HepG2 (cell line): Measurements from ENCODE around the gene NUP153. TPM values are rescaled to one million over a fixed set of nuclear protein-coding genes. Genes with fewer than 3 reads are reported as not detected.

ENCODE experiments used
- ATF2 ChIP-seq: sonication (generic); formaldehyde crosslinking; IDR thresholded peaks from 2 replicates; pipeline ENCODE4 v1.4.0; 2020; ENCODE audit warnings: missing genetic modification reagents
- BHLHE40 ChIP-seq: IDR thresholded peaks from 2 replicates; pipeline ENCODE4 v1.6.1; 2011; ENCODE audit warnings: low read length, improper control_type of control experiment
- BRCA1 ChIP-seq: sonication (generic); formaldehyde crosslinking; IDR thresholded peaks from 2 replicates; pipeline ENCODE4 v1.4.0; 2020; ENCODE audit warnings: missing genetic modification reagents
- DRAP1 ChIP-seq: IDR thresholded peaks from 2 replicates; pipeline ENCODE4 v1.6.1; 2016; ENCODE audit warnings: missing genetic modification reagents, missing compliant biosample characterization
- FOXO1 ChIP-seq: sonication (generic); formaldehyde crosslinking; IDR thresholded peaks from 2 replicates; pipeline ENCODE4 v1.4.0; 2020; ENCODE audit warnings: missing genetic modification reagents
- FOXP1 ChIP-seq, 2 experiments: fragments of 450-650 bp in 1 of 2; IDR thresholded peaks; 2 replicates each; pipeline ENCODE4 v1.6.1; 2017 to 2018; ENCODE audit warnings: antibody characterized with exemption in 1 of 2
- JARID2 ChIP-seq: sonication (generic); formaldehyde crosslinking; IDR thresholded peaks from 2 replicates; pipeline ENCODE4 v1.8.1; 2023; ENCODE audit warnings: missing genetic modification reagents, inconsistent platforms; ENCODE audit not compliant: insufficient replicate concordance
- NFE2L1 ChIP-seq: sonication (generic); formaldehyde crosslinking; IDR thresholded peaks from 2 replicates; pipeline ENCODE4 v1.4.0; 2020; ENCODE audit warnings: missing genetic modification reagents, mild to moderate bottlenecking, borderline replicate concordance
- PCBP2 ChIP-seq: fragments of 200-400 bp; formaldehyde crosslinking; optimal IDR thresholded peaks from 2 replicates; pipeline ENCODE3; 2018; ENCODE audit warnings: low read length, low read depth; ENCODE audit not compliant: poor library complexity, severe bottlenecking
- RFX3 ChIP-seq: IDR thresholded peaks from 2 replicates; pipeline ENCODE4 v1.6.1; 2016; ENCODE audit warnings: missing biosample characterization, missing genetic modification reagents
- SUZ12 ChIP-seq: fragments of 150-350 bp; IDR thresholded peaks from 2 replicates; pipeline ENCODE4 v1.6.1; 2014; ENCODE audit warnings: low read depth, low read length
- ZFP90 ChIP-seq: sonication (generic); formaldehyde crosslinking; IDR thresholded peaks from 2 replicates; pipeline ENCODE4 v1.8.0; 2022; ENCODE audit warnings: missing genetic modification reagents, mild to moderate bottlenecking, inconsistent platforms, borderline replicate concordance
- ZKSCAN8 ChIP-seq: IDR thresholded peaks from 2 replicates; pipeline ENCODE4 v1.6.1; 2016; ENCODE audit warnings: borderline replicate concordance, missing genetic modification reagents, missing compliant biosample characterization
- ZNF337 ChIP-seq: sonication (generic); formaldehyde crosslinking; IDR thresholded peaks from 2 replicates; pipeline ENCODE4 v1.5.1; 2020; ENCODE audit warnings: missing genetic modification reagents, low read depth, mild to moderate bottlenecking, borderline replicate concordance
- polyA plus RNA-seq, 8 experiments: library from polyadenylated mRNA; depleted of rRNA in 3 of 8; stranded (reverse) in 7 of 8; unstranded in 1 of 8; fragments of >200 nt; fragmentation: Illumina TruSeq in 4 of 8; extraction: Trizol in 4 of 8; gene quantifications; 2 replicates each; pipeline versions ENCODE4 v1.2.1 to v1.2.3, GENCODE V29; 2011 to 2016; ENCODE audit warnings: low read depth in 4 of 8, missing spikeins in 1 of 8, mixed read lengths in 1 of 8; ENCODE audit not compliant: insufficient read depth in 1 of 8
- total RNA-seq, 5 experiments: library from RNA; depleted of rRNA; stranded (reverse); fragments of >200 nt; fragmentation: Illumina TruSeq; extraction: Trizol; gene quantifications; 2 replicates each; pipeline ENCODE4 v1.2.3, GENCODE V29; 2016; ENCODE audit warnings: low read depth in 1 of 5
- TF ChIP-seq, protein P1 (sequence below): IDR thresholded peaks from 2 replicates; pipeline ENCODE4 v1.6.1; 2016; ENCODE audit warnings: missing biosample characterization, missing genetic modification reagents, low read depth
- TF ChIP-seq, protein P2 (sequence below): sonication (generic); formaldehyde crosslinking; IDR thresholded peaks from 2 replicates; pipeline ENCODE4 v1.4.0; 2020; ENCODE audit warnings: mild to moderate bottlenecking, missing genetic modification reagents

The NUP153 gene
- total and polyA plus RNA-seq, 2 of the 13 experiments (the other 11 are each of a cell fraction or from before 2014, with no cell fraction given) = 29.8 to 55.2 TPM

- TF ChIP-seq ZNF337 (no peak), ATF2 (no peak; the same call in 1 of the 2 replicates), JARID2 (CRISPR knock-in tag) (no peak), PCBP2 (no peak), ZKSCAN8 (CRISPR knock-in tag) (no peak), ZFP90 (no peak), NFE2L1 (CRISPR knock-in tag) (no peak), FOXO1 (CRISPR knock-in tag) (no peak), BHLHE40 (no peak), BRCA1 (CRISPR knock-in tag) (no peak), RFX3 (no peak), FOXP1 (IDR thresholded peaks at IDR 0.05) (no peak), FOXP1 (CRISPR knock-in tag; IDR thresholded peaks at IDR 0.05) (no peak), DRAP1 (CRISPR knock-in tag) (no peak), SUZ12 (no peak)
- TF ChIP-seq, protein P1, sequence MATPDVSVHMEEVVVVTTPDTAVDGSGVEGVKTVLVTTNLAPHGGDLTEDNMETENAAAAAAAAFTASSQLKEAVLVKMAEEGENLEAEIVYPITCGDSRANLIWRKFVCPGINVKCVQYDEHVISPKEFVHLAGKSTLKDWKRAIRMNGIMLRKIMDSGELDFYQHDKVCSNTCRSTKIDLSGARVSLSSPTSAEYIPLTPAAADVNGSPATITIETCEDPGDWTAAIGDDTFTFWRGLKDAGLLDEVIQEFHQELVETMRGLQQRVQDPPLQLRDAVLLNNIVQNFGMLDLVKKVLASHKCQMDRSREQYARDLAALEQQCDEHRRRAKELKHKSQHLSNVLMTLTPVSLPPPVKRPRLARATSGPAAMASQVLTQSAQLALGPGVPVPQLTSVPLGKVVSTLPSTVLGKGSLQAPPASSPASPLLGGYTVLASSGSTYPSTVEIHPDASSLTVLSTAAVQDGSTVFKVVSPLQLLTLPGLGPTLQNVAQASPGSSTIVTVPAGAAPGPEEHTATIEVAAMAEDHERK (CRISPR knock-in tag) = no peak
- TF ChIP-seq, protein P2, sequence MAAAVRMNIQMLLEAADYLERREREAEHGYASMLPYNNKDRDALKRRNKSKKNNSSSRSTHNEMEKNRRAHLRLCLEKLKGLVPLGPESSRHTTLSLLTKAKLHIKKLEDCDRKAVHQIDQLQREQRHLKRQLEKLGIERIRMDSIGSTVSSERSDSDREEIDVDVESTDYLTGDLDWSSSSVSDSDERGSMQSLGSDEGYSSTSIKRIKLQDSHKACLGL (CRISPR knock-in tag) = no peak
- TF ChIP-seq, all 625 proteins: peak for 20
These were observed 122.4 kb downstream of the NUP153 start (continued) for GRCh38 chr6:17584241-17584803.
